Gastroesophageal sphincter (tissue), 4 donors: ENCODE measurements around the gene ZSCAN20. TPM values are rescaled to one million over a fixed set of nuclear protein-coding genes. Genes with fewer than 3 reads are reported as not detected.

Experiments used
- ATAC-seq: fragments of 150-250 bp; one replicate; pipeline ENCODE4 v1.9.1; 2016; ENCODE audit warnings: mild to moderate bottlenecking, moderate library complexity
- H3K27ac ChIP-seq, 4 donors: fragments of 200-600 bp; sonication (generic) in 3 of 4; 1 replicate in 3 of 4; 2 replicates in 1 of 4; pipeline ENCODE4 v1.5.1; 2016 to 2019
- H3K27me3 ChIP-seq: fragments of 200-600 bp; sonication (generic); one replicate; pipeline ENCODE4 v1.5.1; 2019
- H3K36me3 ChIP-seq, 2 donors: fragments of 200-600 bp; sonication (generic); one replicate each; pipeline ENCODE4 v1.5.1; 2019; ENCODE audit warnings: control low read depth in 1 of 2
- H3K4me1 ChIP-seq, 3 donors: fragments of 200-600 bp; sonication (generic); 1 replicate in 2 of 3; 2 replicates in 1 of 3; pipeline ENCODE4 v1.5.1; 2016 to 2019; ENCODE audit warnings: control low read depth in 2 of 3
- H3K4me3 ChIP-seq, 2 donors: fragments of 200-600 bp; sonication (generic); one replicate each; pipeline ENCODE4 v1.5.1; 2019; ENCODE audit warnings: mild to moderate bottlenecking in 1 of 2, moderate library complexity in 1 of 2
- H3K9me3 ChIP-seq, 3 donors: fragments of 200-600 bp; sonication (generic); one replicate each; pipeline ENCODE4 v1.5.1; 2017 to 2019; ENCODE audit warnings: control low read depth in 2 of 3
- CTCF ChIP-seq, 4 experiments: fragments of 200-600 bp in 2 of 4; fragments of 450-650 bp in 2 of 4; sonication (generic) in 1 of 4; IDR thresholded peaks; one replicate each; pipeline ENCODE4 v1.5.1; 2017 to 2019; ENCODE audit warnings: antibody characterized with exemption in 4 of 4, mild to moderate bottlenecking in 2 of 4, moderate library complexity in 2 of 4
- EP300 ChIP-seq: sonication (generic); formaldehyde crosslinking; IDR thresholded peaks from one replicate; pipeline ENCODE4 v1.6.1; 2017; ENCODE audit warnings: antibody characterized with exemption, mild to moderate bottlenecking
- POLR2A ChIP-seq, 2 donors: fragments of 450-650 bp; IDR thresholded peaks; one replicate each; pipeline ENCODE4 v1.6.1; 2017; ENCODE audit warnings: antibody characterized with exemption in 2 of 2, mild to moderate bottlenecking in 2 of 2, moderate library complexity in 1 of 2
- POLR2AphosphoS5 ChIP-seq: sonication (generic); formaldehyde crosslinking; IDR thresholded peaks from one replicate; pipeline ENCODE4 v1.6.1; 2017; ENCODE audit warnings: antibody characterized with exemption
- WGBS, 2 donors: methylation state at CpG; one replicate each; pipeline ENCODE4 v1.1.5; 2018; ENCODE audit warnings: low coverage in 1 of 2; 5-methylcytosine and 5-hydroxymethylcytosine counted together
- total RNA-seq, 4 donors: library from RNA; depleted of rRNA; stranded (reverse); fragments of >200 nt; gene quantifications; one replicate each; pipeline ENCODE4 v1.1.0, GENCODE V29; 2016

ZSCAN20 gene
- total RNA-seq, 4 donors from 2014 or later: 6.7 to 9.2 (median 7.5) TPM

GRCh38 chr1:33515112-33515511 is 42.7 kb downstream of the ZSCAN20 start:
- no peaks in the 10 kb centered on the region for H3K27me3 ChIP-seq
- no peak for TF ChIP-seq POLR2AphosphoS5
- no peak for TF ChIP-seq POLR2A (IDR thresholded peaks at IDR 0.05)
- TF ChIP-seq CTCF (IDR thresholded peaks at IDR 0.05): no peak
- TF ChIP-seq EP300: no peak
- H3K27ac ChIP-seq: no peak overlapping the region
- H3K4me1 ChIP-seq: no peaks in the 10 kb centered on the region
- WGBS, 2 donors: 42 to 65% methylated on average over 2 to 7 of the region's 8 CpGs
- H3K36me3 ChIP-seq: no peaks in the 10 kb centered on the region
- no peak overlapping the region for H3K4me3 ChIP-seq
- ATAC-seq: no peak
- H3K9me3 ChIP-seq: no peaks in the 10 kb centered on the region

GRCh38 chr1:33515607-33516006 is 43.2 kb downstream of the ZSCAN20 start:
- H3K4me3 ChIP-seq: no peak overlapping the region
- no peaks in the 10 kb centered on the region for H3K4me1 ChIP-seq
- TF ChIP-seq CTCF (IDR thresholded peaks at IDR 0.05) (no peak), POLR2A (IDR thresholded peaks at IDR 0.05) (no peak), EP300 (no peak), POLR2AphosphoS5 (no peak)
- no peaks in the 10 kb centered on the region for H3K9me3 ChIP-seq
- ATAC-seq: no peak
- H3K36me3 ChIP-seq: no peaks in the 10 kb centered on the region
- no peaks in the 10 kb centered on the region for H3K27me3 ChIP-seq
- H3K27ac ChIP-seq: no peak overlapping the region
- WGBS, 2 donors: 44 to 100% methylated on average over 1 to 2 of the region's 2 CpGs

DNA sequence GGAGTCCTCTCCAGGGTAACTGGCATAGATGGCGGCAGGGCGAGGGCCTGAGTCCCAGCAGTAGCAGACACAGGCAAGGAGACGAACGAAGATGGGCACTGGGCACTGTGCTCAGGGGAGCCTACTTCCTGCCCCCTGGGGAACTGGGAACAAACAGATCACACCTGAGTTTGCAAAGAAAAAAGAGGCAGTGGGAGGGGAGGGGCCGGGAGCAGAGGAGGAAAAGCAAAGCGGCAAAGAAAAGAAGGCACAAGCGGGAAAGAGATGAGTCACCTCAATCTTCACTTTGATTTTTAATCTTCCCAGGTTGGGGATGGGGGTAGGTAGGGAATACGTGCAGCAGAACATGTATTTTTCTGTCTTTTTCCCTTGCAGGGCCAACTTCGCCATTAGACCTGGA is 44.0 kb downstream of the ZSCAN20 start:
- 80 to 92% methylated on average over 5 to 9 of the region's 9 CpGs for WGBS, 2 donors
- no peaks in the 10 kb centered on the region for H3K36me3 ChIP-seq
- no peaks in the 10 kb centered on the region for H3K4me1 ChIP-seq

GRCh38 chr1:33516891-33517567 is 44.6 kb downstream of the ZSCAN20 start:
- Histone ChIP-seq H3K36me3 (no peaks in the 10 kb centered on the region), H3K9me3 (no peaks in the 10 kb centered on the region), H3K27ac (no peak overlapping the region), H3K4me1 (no peaks in the 10 kb centered on the region), H3K4me3 (no peak overlapping the region), H3K27me3 (no peaks in the 10 kb centered on the region)
- TF ChIP-seq CTCF (IDR thresholded peaks at IDR 0.05) (no peak), EP300 (no peak), POLR2A (IDR thresholded peaks at IDR 0.05) (no peak), POLR2AphosphoS5 (no peak)
- ATAC-seq: no peak
- 64 to 92% methylated on average over 5 of the region's 8 CpGs for WGBS, 2 donors

More for the DNA sequence above, 44.0 kb downstream of the ZSCAN20 start:
- Histone ChIP-seq H3K27ac (no peak overlapping the region), H3K27me3 (no peaks in the 10 kb centered on the region), H3K9me3 (no peaks in the 10 kb centered on the region), H3K4me3 (no peak overlapping the region)
- ATAC-seq: no peak
- TF ChIP-seq POLR2AphosphoS5 (no peak), EP300 (no peak), CTCF (IDR thresholded peaks at IDR 0.05) (no peak), POLR2A (IDR thresholded peaks at IDR 0.05) (no peak)

- Histone ChIP-seq H3K27ac (no peak overlapping the region), H3K9me3 (no peaks in the 10 kb centered on the region), H3K4me1 (no peaks in the 10 kb centered on the region), H3K4me3 (no peak overlapping the region), H3K27me3 (no peaks in the 10 kb centered on the region), H3K36me3 (no peaks in the 10 kb centered on the region)
- no peak for ATAC-seq
- TF ChIP-seq POLR2A (IDR thresholded peaks at IDR 0.05) (no peak), EP300 (no peak), CTCF (IDR thresholded peaks at IDR 0.05) (no peak), POLR2AphosphoS5 (no peak)
- 31 to 42% methylated on average over 2 of the region's 12 CpGs for WGBS, 2 donors
Measured at GRCh38 chr1:33517596-33518250, 45.3 kb downstream of the ZSCAN20 start.
